HG03025 (cell line): ENCODE results near the gene TBX3.

ENCODE experiments used
- ATAC-seq: cut with Tn5 transposase; IDR thresholded peaks from one replicate; pipeline ENCODE4 v1.9.1; 2021; ENCODE audit warnings: mild to moderate bottlenecking, moderate library complexity; ENCODE audit not compliant: unreplicated experiment, low FRiP score

Gene TBX3

DNA sequence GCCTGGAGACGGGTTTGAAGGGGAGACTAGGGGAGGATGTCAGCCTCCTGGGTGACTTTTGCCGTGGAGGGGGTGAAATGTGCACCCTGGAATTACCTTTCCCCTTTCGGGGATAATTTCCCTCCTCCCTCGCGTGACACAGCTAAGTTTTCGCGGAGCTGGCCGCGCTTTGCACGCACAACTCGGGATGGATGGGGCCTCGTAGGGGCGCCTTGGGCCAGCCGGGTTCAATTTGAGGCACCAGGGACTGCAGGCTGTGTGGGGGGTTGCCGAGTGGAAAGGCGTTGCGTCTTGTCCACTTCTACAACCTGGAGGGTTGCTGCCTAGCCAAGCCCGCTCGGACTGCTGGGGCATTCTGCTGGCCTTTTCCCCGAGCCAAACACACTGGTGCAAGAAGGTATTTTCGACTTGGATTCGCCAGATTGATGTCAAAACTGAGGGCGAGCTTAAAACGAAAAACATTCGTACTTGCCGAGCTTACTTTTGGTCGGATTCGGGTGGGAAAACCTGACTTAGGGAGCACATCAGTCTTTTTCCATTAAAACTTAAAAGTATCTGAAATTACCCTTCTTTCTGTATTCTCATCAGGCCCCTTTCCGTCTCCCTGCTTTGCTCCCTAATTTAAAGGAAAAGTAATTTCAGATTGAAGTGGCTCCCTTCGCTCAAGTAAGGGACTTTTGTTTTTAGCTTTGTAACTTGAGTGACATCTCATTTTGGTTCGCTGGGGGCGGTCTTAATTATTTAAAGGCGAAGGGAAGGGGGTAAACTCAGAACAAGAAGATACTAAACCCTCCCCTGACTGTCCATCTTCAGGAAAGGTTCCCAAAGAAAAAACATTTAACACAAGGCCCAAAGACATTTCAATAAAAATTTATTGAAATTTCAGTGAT is 14.3 kb downstream of the TBX3 start:
- ATAC-seq: no peak

DNA sequence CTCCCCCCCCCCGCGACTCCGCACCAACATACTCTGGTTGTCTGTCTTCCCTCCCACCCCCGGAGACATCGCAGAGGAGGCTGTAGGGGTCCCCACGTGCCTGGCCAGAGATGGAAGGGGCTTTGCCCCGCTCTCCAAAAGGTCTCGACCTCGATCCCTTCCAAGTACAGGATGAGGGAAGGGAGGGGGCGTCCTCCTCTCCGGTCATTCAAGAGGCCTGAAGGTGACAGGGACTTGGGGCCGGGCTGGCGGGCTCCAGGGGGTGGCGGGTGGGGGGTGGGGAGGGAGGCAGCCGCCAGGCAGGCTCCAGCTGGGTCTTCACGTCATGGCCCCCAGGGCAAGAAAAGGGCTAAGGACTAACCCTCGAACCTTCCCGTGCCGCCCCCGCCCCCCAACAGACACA is 15.1 kb downstream of the TBX3 start:
- no peak for ATAC-seq

DNA sequence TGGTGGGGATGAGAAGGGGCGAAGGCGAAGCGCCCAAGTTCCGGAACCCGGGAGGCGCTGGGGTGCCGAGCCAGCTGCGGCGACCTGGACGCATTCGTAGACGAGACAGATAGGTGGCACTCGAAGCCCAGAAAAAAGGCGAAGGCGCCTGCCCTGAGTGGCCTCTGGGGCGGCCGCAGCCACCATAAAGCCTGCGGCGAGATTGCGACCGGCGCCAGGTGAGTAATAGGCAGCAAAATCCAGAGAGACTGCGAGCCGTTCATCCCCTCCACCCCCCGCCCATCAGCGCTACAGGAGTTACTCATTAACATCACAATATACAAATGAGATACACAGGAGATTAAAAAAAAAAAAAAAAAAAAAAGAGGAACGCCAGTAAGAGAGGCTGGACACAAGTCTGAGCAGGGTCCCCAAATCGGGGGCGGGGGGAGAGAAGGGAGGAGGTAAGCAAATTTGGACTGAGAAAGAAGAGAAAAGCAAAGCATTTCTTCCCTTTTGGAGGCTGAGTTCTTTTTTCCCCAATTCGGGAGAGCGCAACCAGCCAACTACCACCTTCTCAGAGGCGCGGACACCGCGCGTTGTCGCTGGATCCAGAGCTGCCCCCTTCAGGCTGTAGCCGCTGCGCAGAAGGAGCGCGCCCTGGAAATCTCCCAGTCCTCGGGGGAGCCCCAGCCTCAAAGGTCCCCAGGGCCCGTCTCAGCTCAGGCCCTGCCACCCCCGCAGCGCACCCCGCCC is 15.7 kb downstream of the TBX3 start:
- ATAC-seq: no peak

DNA sequence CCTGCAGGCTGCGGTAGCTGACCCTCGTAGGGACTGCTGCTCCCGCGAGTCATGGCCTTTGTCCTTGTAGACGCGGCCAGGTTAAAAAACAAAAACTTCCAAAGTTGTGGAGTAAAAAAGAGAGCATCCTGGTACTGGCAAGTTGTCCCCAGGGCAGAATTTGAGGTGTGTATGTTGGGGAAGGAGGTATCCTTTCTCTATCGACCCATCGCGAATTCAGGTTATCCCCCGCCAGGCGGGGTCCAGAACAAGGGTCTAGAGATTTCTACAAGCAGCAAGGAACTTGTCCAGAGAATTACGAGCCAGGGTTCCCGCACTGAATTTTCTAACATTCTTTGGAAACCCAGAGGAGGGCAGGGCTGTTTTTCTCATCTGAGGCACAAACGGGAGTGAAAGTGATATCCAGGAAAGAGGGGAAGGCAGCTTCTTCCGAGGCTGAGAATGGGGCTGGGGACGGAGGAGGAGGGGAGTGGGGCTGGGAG is 16.3 kb downstream of the TBX3 start:
- ATAC-seq: no peak

DNA sequence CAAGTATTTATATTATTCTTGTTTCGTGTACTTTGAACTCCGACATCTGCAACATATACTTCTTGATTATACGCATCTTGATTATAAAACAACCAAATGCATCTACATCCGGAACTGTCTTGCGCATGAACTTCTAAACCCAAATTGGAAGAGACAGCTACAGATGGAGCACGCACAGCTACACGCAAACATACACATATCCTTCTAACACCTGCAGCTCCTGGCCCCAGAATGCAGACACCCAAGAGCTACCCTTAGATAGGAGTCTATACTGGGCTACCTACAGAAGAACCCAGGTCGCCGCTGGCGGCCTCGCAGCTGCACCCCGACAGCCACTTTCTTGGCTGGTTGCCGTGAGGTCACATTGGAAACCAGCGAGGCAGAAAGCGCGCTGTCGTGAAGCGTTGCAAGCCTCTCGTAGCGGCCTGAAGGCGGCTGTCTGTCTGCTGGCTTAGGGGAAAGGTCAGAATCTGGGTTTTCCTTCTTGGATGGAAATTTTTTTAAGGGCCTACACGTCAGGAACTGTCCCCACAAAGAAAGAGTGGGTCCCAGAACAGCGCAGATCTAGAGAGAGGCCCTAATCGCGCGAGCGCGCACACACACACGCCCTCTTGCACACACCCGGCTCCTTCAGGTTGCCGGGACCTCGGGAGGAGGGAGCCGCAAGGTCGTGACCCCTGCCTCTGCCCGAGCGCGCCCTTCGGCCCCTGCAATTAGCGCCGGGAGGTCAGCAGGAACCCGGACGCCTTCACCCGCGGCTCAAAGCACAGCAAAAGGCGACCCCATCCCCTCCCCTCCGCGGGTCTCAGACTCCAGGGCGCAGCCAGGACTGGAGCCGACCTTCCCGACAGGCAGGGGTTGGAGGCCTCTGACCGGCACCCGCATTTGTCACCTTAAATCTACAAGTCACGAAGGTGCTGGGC is 17.0 kb downstream of the TBX3 start:
- ATAC-seq: no peak

DNA sequence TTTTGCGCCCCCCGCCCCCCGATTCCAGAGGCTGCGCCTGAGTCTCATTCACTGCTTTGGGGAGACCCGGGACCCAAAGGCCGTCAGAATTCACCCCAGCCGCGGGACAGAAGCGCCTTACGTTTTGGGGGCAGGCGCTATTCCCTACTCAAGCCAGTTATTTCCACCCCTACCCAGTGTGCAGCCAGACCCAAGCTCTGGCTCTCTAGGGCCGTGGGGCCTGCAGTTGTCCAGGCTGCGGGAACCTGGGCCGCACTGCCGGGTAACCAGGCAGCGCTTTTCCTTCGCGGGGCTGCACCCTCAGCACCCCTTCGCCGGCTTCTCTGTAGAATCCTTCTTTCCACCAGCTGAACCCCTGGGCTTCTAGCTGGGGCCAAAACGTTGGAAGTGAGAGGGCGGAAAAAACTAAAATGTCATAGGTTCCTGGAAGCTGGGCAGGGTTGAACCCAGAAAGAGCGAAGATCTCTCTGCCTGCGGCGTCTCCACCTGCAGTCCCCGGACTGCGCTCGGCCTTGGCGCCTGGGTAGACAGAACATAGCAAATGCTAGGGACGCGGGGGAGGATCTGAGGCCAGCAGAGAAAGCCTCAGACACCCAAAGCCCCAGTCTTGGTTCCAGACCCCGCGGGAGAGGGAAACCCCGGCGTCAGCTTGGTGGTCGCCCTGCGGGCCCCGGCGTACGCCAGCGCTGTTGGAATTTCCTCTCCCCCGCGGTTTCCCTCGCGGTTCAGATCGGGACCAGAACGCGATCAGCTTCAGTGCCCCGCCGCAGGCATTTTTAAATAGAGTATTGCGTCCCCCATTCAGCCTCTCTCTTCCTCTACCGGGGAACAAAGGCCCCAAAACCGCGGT is 18.3 kb downstream of the TBX3 start:
- no peak for ATAC-seq

DNA sequence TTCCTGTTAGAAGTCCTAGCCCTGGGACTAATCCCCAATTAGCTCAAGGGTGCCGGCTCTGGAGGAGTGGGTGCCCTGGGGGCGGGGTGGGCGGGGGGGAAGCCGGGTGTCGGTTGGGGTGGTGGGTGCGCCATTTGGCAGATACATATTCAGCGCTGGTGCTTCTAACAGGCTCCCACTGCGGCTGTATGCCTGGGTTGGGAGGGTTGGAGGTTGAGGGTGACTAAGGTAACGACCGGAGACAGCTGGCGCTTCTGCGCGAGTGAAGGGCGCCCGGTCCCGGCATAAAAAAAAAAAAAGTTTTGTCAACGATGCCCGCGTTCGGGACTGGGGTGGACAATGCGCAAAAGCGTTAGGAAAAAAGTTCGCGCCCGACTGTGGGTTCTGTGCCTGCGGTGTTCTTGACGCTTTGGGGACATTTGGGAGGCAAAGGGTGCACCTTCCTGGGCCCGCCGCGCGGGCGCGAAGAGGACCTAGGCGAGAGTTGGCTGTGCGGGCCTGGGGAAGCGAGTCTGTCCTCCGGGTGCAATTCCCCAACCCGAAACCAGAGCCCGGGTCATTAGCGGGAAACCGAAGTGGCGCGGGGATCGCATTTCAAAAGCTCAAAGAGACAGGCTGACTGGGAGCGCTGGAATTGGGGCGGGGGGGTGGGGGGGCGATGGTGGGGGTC is 19.2 kb downstream of the TBX3 start:
- no peak for ATAC-seq

DNA sequence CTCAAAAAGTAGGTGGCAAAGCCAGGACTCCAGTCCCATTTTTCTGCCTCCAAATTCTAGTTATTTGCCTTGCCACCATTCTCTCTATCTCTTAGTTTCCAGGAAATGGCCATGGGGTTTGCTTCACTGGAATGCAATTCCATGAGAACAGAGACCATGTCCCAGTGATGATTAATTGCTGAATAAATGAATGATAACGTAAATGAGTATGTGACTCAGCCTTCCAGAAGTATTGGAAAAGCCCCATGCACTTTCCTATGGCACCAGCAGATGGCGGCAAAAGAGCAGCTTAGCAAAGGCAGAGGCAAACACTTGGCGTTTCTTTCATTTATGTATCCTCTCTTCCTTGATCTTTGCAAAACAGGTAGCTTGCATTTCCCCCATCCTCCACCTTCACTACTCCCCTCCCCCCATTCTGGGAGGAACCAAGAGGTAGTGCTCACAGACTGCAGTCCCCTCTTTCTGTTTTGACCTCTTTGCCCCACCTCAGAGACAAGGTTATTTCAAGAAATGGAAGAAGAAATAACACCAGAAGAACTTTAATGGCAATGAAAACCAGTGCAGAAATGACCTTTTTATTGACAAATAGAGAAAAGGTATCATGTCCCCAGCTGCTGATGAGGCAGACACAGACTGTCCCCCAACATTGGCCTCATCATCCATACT is 21.3 kb downstream of the TBX3 start:
- ATAC-seq: no peak

DNA sequence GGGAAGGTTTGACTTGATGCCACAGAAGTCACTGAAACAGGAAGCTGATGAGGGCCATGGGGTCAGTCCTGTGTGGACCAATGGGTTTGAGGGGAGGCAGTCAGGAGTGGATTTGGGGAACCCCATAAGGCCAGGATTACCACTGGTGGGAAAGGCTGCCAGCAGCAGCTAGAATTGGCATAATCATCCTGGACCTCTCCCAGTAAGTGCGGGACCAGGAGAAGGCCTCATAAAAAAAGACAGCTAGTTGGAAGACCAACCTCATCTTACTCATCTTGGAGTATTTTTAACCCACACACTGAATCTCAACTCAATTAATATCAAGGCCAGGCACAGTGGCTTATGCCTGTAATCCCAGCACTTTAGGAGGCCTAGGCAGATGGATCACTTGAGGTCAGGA is 22.7 kb downstream of the TBX3 start:
- ATAC-seq: no peak

DNA sequence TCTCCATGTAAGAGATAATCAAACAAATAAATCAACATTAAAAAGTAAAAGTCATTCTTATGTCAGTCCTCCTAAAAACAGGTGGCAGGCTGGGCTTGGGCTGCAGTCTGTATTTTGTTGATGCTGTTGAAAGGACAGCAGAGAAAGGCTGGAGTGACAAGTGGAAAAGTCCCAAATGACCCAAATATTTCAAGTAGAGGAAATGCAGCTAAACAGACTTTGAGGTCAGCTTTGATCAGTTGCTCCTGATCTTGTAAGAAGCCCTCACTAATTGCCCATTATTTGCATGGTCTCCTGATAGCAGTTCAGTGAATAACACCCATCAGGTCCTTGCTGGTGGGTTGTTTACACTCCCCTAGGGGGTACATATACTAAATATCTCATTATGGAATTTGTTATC is 24.9 kb downstream of the TBX3 start:
- no peak for ATAC-seq

DNA sequence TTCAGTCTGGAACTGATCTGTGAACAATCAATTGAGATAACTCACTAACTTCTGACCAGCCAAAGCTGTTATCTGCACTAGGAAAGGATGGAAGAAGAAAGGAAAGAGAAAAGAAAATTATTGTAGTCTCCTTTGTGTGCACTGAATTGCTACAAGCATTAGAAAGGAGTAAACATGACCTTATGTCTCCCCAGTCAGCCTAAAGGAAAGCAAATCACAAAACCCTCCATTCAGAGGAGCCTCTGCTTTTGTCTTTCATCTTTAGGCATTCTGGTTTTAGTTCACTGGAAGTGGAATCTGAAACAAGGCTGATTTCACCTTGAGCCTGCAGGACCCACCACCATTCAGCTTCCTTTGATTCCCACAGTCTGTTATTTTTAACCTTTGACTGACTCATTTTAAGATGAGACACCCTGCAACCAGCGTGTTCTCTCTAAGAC is 26.0 kb downstream of the TBX3 start:
- no peak for ATAC-seq

DNA sequence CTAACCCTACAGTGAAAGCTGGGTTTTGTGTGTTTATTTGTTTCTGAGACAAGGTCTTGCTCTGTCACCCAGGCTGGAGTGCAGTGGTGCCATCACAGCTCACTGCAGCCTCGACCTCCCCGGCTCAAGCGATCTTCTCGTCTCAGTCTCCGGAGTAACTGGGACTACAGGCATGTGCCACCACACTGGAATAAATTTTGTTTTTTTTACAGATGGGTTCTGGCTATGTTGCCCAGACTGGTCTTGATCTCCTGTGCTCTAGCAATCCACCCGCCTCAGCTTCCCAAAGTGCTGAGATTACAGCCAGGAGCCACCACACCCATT is 26.4 kb downstream of the TBX3 start:
- no peak for ATAC-seq

DNA sequence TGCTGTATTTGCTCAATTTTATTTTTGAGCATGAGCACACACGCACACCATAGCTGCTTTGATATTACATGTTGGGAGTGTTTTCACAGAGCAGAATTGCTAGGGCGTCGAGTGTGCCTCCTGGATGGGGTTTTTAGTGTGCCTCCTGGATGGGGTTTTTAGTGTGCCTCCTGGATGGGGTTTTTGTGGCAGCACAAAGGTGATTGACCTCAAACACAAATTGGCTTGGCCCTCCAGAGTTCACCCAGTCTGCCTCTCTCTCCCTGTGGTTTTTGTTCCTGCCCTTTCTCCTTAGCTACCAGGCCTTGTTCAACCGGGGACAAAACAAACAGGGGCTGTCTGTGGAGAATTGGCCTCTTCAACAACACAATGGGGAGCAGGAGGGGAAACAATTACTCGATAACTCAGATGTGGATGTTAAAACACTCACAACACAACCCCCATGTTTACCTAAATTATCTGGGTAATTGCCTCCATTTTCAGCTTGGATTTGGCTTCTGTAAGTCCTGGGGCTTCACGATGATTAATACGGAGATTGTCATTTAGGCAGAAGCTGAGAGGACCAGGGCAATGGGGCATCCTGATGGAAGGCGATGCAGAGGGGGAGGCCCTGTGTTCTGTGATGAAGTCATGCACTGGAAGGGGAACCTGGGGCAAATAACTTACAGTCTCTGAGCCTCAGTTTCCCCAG is 26.9 kb downstream of the TBX3 start:
- no peak for ATAC-seq

DNA sequence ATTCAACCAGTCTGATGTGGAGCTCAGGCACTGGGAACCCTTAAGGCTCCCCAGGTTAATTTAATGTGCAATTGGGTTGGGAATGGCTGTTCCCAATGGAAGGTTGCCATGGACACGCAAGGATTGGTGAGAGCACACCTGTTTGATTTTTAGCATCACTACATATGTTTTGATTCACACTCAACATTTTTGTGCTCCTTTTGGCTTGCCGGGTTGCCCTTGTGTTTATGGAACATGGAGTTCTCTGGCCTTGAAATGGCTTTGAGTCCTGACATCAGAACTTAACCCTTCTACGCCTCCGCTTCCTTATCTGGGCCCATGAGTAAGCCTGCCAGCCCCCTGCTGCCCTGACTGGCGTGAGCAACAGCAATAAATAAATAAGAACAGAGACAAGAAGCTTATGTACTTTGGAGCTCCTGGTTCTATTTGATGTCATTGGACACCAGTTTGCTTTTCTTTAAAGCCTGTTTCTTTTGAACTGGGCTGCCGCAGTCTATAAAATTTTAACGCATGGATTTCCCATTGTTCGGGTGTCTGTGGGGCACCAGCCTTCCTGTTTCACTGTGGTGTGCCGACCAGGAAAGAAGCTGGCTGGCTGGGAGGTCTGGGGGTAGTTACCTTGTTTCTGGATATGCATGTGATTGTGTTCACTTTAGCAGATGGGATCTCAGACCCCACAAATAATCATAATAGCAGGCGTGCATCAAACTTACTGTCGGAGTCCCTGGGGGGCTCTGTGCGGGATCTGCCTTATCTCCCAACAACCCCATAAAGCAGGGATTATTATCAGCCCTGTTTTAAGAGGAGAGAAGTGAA is 27.8 kb downstream of the TBX3 start:
- no peak for ATAC-seq

DNA sequence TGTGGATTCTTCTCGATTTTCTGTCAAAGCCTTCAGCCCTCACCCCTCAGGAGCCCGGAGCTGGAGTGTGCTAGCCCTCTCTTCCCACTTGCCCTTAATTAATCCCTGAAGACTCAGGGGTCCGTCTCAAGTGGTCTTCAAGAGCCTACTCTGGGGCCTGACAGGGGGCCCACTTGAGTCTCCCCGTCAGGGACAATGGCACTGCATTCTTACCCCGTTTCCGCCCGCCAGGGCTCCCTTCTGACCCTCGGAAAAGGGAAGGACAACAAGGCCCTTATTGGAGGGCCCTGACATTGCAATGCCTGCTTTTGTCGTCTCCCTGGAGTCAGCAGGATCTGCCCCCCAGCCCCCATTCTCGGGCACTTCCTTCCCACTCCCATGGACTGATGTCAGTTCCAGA is 34.4 kb downstream of the TBX3 start:
- ATAC-seq: no peak

DNA sequence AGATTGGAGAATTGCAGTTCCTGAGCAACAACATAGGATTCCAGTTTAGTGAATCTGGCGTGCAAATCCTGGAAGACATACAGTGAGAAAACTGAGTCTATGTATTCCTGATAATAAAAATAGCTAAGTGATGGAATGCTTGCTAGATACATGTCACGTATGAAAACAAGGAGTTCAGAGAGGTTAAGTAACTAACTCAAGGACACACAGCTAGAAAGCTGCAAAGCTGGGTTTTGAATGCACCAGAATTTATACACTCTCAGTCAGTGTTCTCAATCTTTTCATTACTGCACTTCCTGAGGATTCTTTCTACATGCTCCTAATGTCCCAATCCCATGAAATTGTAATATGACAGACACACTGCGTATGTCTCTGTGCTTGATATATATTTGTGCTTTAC is 35.3 kb downstream of the TBX3 start:
- no peak for ATAC-seq

DNA sequence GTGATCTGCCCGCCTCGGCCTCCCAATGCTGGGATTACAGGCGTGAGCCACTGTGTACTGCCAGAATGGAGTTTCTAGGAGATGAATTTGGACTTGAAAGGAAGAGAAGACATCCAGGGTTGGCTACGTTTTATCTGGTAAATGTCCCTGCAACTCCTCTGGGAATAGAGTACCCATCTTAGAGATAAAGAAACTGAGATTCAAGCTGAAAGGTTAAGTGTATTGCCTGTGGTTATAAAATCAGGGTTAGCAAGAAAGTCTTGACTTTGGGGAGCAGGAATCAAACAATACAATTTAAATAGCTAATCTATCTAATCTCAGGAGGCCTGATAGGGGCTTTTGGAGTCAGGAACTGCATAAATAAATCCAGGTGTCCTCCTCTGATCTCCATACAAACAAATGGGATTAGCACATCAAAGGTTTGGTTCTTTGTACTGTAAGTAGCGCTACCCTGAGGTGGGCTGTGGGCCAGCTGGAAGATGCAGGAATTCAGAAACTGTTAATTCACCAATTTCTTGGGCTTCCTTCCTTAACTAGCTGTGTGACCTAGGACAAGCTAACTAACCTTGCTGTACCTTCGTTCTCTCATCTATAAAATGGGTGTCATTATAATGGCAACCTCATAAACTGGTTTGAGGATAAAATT is 45.1 kb downstream of the TBX3 start:
- no peak for ATAC-seq
